ENCODE data around the gene B3GAT2.

Gene B3GAT2

DNA sequence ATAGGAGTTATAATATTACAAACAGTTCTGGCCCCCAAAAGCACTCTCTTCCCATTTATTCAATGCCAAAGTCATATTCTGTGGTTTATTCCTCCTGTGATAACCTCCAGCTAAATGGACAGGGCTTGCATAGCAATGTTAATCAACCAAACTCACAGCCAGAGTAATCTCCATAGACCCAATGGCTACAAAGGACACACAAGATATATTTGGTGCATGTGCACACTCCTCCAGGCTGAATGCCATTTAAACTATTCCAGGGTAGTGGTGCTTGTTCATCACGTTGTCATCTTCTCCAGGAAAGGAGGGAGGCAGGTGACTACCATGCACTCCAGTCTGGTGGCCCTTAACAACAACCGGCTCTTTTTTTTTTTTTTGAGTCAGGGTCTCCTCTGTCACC is 56.8 kb downstream of the B3GAT2 start:
- no peak for DNase-seq (ENCODE audit: low read depth)

DNA sequence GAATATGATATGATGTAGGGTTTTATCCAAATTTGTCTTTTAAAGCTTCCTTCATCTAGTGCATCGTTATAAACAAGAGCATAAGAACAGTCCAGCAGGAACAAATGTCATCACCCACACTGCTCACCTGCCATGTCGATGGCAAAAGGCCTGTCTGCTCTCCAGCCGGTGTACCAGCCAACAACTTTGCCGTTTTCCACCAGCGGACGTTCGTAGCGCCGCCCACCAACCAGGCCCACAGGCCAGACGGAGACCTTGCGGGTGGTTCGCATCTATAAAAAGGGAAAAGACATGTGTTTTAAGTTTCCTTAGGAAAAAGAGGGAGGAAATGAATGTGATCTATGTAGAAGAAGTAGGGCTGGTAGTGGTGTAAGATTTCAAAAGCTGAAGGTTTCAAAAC is 62.9 kb downstream of the B3GAT2 start:
- DNase-seq (ENCODE audit: low read depth): no peak

DNA sequence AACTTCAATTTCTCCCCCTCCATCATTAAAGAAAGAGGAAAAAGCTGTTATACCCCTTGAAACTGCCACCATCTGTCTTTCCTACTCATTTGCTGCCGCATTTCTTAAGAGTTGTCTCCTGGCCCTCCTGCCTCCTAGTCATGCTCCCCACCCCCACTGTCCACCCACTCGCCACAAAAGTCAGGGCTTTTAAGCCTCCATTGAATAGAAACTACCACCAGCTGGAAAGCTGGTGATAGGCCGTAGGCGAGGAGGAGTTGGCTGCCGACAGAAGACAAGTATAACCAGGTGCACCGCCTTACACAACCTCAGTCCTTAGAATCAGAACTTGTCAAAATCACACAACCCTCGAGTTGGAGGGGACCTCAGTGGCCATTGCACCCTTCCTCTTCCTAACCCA is 67.6 kb downstream of the B3GAT2 start:
- no peak for DNase-seq (ENCODE audit: low read depth)

DNA sequence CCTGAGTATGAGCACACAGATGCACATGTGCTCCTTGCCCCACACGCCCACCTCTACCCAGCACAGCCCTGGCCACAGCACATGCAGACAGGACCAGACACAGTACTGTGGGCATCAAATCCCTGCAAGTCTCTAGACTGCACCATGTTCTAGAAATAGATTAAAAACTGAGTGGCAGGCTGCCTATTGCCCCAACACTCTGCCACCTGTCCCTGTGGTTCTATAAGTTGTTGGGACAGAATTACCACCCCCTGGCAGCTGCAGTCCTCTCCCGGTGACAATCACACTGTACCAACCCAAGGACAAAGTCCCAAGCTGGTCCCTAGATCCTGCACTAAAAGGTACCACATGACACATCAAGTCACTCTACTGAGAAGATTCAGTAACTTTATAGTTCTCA is 70.2 kb downstream of the B3GAT2 start:
- no peak for DNase-seq (ENCODE audit: low read depth)

DNA sequence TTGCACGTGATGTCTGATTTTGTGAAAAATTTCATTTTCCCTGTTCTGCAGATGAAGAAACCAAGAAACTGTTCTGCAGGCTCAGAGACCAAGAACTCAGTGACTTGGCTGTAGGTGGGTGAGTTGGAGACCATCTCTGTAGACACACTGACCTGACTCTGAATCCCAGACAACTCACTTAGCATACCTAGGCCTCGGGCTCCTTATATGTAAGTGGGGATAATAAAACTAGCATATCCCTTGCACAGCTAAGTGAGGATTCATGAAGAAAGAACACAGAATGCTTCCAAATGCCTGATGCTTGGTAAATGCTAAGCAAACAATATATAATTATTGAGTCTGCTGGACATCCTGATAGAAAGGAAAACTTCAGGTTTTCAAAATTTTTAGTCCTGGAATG is 70.8 kb downstream of the B3GAT2 start:
- DNase-seq (ENCODE audit: low read depth): no peak

DNA sequence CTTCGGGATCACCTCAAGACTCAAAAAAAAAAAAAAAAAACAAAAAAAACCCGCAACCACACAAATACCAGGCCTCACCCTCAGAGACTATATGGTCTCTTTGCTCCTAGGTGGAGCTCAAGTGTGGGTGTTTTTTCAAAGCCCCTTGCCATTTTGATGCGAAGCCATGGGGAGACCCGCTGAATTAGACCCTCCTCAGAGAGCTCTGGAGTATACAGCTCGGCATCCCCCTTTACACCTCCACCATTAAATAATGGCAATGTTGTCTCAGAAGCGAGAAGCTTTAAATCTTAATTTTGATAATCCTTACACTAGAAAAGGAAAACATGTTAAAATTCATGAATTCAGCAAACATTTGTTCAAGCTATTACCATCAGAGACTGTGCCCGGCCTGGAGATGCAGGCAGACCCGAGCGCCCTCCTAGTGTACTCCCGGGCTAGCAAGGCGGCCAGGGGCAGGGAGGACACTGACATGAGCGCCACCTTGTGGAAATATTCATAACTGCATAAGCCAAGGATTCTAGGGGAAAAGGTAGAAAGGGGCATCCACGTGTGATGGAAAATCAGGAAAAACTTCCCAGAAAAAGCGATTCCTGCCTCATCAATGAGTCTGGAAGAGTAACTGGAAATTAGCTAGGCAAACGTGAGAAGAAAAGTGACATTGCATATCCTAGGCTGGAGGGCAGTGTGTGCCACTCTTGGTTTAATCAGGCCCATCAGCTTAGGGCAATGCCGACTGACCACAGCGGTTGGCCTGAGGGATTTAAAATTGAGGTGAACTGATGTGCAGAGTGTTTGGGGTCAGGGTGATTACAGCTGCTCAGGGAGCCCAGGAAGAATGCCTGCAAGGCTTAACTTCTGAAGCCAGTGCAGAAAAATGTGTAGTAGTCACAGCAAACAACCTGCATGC is 72.5 kb downstream of the B3GAT2 start:
- peak; percentile 16 for DNase-seq (ENCODE audit: low read depth)

DNA sequence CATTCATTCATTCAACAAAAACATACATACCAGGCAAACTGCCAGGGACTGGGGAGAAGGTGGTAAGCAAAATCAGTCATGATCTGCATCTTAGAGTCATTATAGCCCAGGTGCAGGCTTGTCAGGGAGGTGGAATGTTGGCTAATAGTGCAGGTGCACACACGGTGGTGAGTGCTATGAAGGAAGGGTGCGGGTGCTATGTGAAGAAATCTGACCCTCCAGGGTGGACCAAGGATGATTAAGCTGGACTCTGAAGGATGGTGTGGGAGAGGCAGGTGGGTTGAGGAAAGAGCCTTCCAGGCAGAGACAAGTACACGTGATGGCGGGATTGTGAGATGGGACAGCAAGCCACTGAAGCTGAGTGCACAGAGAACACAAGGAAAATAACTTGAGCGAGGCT is 77.4 kb downstream of the B3GAT2 start:
- DNase-seq (ENCODE audit: low read depth): no peak

DNA sequence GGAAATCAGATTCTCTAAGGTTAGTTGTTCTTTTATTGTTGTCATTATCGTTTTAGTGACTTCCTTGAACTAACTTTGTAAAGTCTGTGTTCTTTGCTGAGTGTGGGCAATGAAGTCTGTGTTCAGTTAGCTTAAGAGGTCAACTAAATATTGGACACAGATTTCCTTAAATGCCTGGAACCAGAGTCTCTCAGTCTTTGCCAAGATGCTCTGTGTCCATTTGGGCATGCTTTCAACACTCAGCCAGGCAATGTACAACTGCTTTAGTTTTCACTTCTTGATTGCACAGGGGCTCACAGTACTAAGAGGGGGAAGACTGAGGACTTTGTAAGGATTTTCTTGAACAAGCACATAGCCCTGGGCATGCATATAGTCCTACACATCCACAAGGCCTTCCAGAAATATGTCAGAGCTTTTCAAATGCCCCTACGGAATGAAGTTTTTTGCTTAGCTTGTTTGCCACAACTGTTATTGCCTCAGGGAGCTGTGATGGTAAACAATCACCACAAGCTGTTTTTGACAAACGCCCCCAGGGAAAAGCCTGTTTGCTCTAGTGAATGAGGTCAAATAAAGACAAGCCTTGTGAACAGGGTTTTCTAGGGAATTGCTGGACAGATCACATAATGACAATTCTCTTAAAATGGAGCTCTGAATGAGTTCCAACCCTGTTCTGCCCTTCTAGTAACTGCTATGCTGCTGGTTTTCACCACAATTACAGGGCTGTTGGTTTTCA is 82.5 kb downstream of the B3GAT2 start:
- DNase-seq (ENCODE audit: low read depth): no peak

DNA sequence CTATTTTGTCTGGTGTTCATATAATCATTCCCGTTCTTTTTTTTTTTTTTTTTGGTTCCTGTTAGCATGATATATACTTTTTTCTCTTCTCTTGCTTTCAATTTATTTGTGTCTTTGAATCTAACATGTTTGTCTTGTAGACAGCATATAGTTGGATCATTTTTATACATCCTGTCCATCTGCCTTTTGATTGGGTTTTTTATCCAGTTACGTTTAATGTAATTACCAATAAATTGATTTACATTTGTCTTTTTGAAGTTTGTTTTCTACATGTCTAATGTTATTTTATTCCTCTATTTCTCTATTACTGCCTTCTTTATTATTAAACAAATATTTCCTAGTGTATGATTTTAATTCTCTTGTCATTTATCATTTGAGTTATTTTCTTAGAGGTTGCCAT is 84.4 kb downstream of the B3GAT2 start:
- no peak for DNase-seq (ENCODE audit: low read depth)

DNA sequence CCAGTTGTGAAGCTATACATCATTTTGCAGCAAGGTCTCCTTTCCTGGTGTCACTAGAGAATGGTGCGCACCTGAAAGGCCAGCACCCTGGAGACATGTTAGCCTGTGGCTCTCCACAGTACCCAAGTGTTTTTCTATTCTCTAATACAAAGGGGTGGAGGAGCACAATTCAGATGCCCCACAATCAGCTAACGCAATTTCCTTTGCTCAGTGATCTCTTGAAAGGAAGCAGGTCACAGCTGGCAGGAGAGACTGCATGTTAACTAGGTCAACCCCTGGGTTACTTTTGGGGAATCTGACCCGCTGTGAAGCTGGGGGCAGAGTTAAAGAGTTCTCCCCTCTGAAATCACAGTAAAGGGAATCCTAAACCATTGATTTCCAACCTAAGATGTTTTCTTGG is 92.5 kb downstream of the B3GAT2 start:
- DNase-seq (ENCODE audit: low read depth): no peak

DNA sequence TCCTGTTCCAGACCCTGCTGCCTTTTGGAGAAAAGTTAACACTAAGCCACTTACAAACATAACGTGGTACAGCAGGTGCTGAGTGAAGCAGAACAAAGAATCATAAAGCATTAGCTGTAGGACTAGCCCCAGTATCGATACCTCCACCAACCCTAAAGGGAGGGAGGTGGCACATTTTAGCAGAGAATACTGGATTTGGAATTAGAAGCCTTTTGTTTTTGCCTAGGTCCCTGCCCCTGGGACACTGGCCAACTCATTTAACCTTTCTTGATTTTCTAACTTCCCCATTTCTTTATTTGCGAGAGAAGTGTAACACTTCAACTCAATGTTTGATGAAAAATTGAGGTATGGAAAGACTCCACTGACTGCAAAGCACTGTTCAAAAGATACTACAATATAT is 93.5 kb downstream of the B3GAT2 start:
- DNase-seq (ENCODE audit: low read depth): no peak

DNA sequence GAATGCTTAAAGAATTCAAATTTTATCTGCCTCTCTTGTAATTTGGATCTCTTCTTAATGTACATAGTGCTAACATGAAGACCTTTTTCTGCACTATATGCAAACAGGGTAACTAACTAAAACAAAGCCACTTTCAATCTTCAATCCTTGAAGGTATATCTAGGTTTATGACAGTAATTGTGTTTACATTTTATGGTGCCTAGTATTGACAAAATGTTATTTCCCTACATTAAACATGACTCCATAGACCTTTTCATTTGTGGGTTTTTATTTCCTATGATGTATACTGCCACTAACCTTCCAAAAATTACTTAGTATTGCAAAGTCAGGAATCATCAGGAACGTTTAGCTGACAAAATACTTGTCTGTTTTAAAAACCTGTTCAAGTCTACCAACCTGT is 95.9 kb downstream of the B3GAT2 start:
- no peak for DNase-seq (ENCODE audit: low read depth)

DNA sequence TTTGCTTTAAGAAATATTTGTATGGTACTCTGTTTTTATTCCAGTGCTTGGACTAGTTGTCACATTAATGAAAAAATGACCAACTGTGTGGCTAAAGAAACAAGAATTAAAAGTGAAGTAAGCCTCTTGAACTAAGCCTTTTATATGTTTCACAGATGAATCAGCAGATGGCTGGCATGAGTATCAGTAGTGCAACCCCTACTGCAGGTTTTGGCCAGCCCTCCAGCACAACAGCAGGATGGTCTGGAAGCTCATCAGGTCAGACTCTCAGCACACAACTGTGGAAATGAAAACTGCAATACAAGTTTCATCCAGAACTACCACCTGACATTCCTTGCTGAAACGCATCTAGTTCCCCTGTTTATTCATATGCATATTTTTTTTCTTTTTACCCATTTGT is 96.8 kb downstream of the B3GAT2 start:
- DNase-seq (ENCODE audit: low read depth): peak; percentile 49

DNA sequence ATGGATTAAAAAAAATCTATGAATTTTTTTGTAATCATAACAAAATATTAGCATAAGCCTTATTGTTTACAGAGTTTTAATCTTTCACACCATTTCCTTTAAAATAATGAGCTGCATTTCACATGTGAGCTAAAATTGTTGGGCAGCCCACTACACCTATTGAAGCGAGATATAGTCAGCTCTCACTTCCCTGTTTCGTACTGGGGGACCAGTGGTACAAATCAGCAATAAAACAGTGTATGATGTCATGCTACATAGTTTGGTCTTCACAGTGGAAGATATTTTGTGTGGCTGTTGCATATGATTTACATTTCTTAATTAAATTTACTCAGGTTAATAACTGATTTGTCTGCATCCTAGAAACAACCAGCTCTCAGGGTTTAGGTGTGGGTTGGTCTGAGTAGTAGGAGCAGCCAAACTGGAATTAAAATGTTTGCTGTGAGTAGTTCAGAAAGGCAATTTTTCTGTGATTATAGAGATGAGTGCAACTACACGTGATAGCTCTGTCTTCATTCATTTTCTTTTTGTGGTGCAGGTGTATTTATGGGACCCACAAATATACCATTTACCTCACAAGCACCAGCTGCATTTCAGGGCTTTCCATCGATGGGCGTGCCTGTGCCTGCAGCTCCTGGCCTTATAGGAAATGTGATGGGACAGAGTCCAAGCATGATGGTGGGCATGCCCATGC is 99.3 kb downstream of the B3GAT2 start:
- no peak for DNase-seq (ENCODE audit: low read depth)

DNA sequence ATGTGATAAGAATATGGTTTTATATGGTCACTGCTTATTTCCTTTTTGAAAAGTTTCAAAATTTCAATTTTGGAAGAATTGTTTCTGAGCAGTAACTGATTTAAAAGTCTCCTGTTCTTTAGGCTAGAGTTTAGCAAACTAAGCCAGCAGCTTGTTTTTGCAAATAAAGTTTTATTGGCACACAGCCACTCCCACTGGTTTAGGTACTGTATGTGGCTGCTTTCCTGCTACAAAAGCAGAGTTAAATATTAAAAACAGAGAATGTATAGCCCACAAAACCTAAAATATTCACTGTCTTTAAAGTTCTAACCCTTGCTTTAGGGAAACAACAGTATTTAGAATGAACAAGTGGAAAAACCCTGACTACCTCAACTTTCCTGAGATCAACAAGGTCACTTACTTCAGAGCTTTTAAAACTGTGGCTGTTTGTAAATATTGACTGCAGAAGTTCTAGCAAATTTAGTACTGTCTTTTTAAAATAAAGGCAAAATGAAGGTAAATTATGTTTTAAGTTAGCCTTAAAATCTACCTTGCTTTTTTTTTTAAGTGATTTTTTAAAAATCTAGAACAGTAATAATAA is 104.1 kb downstream of the B3GAT2 start:
- no peak for DNase-seq (ENCODE audit: low read depth)

DNA sequence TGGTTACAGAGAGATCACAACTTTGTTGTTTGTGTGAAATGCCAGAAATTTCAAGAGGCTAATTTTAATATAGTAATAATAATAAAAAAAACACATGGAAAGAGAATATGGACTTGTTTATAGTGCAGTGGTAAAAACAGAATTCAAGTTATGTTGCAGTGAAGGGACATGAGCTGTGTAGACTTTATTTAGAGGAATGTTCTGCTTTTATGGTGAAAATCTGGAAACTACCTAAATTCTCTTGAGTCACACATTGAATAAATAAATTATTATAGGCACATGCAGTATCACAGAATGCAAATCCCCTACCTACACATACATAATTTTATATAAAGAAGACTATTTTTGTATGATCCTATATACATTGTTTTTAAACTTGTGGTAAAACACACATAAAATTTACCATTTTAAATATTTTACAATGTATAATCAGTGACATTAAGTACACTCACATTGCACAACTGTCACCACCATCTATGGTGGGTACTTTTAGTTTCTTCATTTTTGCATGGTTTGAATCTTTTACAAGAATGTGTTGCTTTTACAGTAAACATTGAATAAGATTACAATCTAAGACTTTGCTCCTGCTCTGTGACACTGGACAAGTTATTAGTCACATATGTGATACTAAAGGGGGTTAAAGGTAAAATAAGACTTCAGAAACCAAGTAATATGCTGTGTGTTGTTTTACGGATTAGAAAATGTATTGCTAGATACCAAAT is 107.4 kb downstream of the B3GAT2 start:
- DNase-seq (ENCODE audit: low read depth): no peak

DNA sequence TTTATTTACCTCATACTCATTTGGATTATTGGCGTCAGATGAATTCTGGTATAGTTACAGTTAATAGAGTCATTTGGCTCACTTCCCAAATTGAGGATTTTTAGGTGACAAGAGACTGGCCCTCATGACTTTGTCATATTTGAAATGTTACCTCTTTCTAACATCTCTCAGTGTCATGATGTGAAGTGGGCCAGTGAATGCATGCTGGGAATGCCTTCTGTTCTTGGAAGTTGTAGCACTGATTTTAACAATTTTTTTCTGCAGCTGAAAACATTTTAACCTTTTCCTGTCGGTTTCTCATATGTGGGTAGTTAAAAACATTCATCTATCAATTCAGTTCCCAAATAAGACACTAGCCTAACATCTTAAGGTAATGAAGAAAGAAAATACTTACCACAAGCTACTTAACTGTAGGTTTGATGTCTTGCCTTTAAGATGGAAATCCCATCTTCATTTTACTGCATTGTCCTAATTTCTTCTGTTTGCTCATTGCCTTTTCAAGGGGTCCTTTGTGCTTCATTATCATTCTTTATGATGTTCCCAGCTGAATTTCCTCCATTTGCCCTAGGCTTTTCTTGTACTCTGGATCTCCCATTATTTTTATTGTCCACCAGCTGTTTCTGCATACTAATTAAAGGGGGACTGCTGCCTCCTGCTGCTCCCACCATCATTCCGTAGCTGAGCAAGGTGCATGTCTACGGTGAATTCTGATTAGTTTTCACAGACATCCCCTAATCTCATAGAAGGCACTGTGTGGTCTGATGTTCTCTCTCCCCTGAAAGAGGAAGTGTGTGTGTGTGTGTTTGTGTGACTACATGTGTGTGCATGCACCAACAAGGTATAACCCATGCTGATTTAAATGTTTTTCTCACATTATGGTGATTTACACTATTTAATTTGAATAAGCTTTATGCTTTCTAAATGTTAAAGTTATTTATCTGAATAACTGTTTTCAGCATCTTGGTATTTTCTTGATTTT is 109.5 kb downstream of the B3GAT2 start:
- DNase-seq (ENCODE audit: low read depth): no peak

DNA sequence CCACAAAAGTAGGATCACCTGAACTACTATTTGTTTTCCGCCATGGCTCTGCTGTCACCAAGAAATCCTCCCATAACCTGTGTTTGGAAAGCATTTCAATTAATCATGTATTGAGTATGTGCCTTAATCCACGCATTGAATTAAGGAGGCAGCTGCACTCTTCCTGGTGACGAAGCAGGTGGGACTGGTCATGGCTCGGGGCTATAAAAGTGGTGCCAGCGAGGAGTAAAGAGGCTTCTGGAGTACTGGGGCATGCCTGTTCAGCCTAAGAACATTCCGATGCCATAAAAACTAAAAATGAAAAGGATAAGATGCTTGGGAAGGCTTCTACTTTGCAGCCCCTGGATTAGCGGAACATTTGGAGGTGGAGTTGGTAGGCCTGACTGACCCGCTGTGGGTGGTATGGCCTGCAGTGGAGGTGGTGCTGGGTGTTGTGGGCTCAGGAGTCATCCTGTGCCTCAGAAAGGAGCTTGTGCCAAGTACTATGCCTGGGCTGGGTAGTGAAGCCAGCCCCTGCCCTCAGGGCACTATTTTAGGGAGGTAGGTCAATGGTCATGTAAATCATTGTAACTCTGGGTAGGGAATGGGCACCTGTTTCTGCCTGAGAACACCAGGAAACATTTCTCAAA is 110.5 kb downstream of the B3GAT2 start:
- DNase-seq (ENCODE audit: low read depth): no peak

DNA sequence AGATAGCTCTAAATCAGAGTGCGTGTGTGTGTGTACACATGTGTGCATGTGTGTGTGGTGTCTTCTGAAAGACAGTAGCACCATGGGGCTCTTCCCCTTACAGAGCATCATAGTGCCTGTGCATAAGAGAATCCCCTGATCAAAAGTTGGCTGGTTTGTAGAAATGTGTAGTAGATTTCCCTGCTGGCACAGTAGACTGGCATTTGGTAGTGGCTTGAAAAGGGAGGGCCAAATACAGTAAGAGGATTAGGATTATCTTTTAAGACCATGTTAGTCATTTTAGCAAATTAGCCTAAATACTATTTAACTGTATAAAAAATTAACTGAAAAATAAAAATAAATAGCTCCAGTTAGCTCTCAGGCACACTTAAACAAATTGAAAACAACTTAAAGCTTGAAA is 112.6 kb downstream of the B3GAT2 start:
- DNase-seq (ENCODE audit: low read depth): no peak

DNA sequence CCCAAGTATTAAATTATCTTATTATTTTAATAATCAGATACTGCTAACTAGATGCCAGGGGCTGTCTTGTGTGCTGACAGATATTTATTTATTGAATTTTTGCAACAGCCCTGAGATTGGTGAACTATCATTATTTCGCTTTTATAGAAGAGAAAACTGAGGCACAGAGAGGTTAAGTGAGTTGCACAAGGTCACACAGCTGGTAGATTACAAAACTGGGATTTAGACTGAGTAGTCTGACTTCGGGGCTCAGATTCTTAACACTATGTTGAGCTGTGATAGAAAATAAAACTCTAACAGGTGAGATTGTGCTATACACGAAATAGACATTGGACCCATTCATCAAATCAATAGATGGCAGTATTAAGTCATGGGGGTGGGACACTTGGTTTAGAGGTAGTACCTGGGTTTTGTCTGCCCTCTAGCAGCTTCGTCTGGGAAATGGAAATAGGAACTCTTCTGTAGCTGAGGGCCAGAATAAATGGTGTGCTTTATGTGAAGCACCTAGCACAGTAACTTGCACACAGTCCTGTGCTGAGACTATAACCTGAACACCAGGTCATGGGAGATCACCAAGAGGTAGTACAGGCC is 113.4 kb downstream of the B3GAT2 start:
- DNase-seq (ENCODE audit: low read depth): no peak
